NCI-H2227 (cell line): ENCODE measurements around the gene PDLIM5.
"Not testable (repeated sequence)": the region's sequence is repeated elsewhere in the genome, so short reads cannot be mapped to it uniquely, and the experiment has no call there.

Experiments
- DNase-seq: peaks from one replicate; lab custom pipeline; 2025; ENCODE audit not compliant: unreplicated experiment; lab: John Stamatoyannopoulos, UW

Gene PDLIM5

GRCh38 chr4:94490437-94490836, 38.7 kb downstream of the PDLIM5 start:
- no peak for DNase-seq

GRCh38 chr4:94491322-94491721, 39.6 kb downstream of the PDLIM5 start:
- no peak for DNase-seq

- DNase-seq = no peak
Observed at GRCh38 chr4:94495408-94495807, 43.7 kb downstream of the PDLIM5 start.

GRCh38 chr4:94497690-94498089, 45.9 kb downstream of the PDLIM5 start:
- no peak for DNase-seq

GRCh38 chr4:94498502-94498901, 46.8 kb downstream of the PDLIM5 start:
- no peak for DNase-seq

- DNase-seq = no peak
Observed at GRCh38 chr4:94500685-94501084, 48.9 kb downstream of the PDLIM5 start.

- no peak for DNase-seq
Observed at GRCh38 chr4:94504545-94504944, 52.8 kb downstream of the PDLIM5 start.

GRCh38 chr4:94506822-94507221, 55.1 kb downstream of the PDLIM5 start:
- no peak for DNase-seq

GRCh38 chr4:94507281-94507680, 55.5 kb downstream of the PDLIM5 start:
- DNase-seq = no peak

- DNase-seq = no peak
Observed at GRCh38 chr4:94507708-94508107, 56.0 kb downstream of the PDLIM5 start.

- DNase-seq = no peak
Observed at GRCh38 chr4:94508296-94508695, 56.6 kb downstream of the PDLIM5 start.

GRCh38 chr4:94508806-94509205, 57.1 kb downstream of the PDLIM5 start:
- no peak for DNase-seq

- no peak for DNase-seq
Observed at GRCh38 chr4:94511591-94511990, 59.8 kb downstream of the PDLIM5 start.

GRCh38 chr4:94513532-94513931, 61.8 kb downstream of the PDLIM5 start:
- not testable (repeated sequence) for DNase-seq

GRCh38 chr4:94515365-94515764, 63.6 kb downstream of the PDLIM5 start:
- DNase-seq = no peak

GRCh38 chr4:94516067-94516466, 64.3 kb downstream of the PDLIM5 start:
- DNase-seq = no peak

GRCh38 chr4:94516999-94517398, 65.3 kb downstream of the PDLIM5 start:
- DNase-seq = no peak

- no peak for DNase-seq
Observed at GRCh38 chr4:94517492-94517891, 65.8 kb downstream of the PDLIM5 start.

- DNase-seq = no peak
Observed at GRCh38 chr4:94519019-94519418, 67.3 kb downstream of the PDLIM5 start.

- DNase-seq = no peak
Observed at GRCh38 chr4:94519925-94520789, 68.4 kb downstream of the PDLIM5 start.

- DNase-seq = no peak
Observed at GRCh38 chr4:94523033-94523580, 71.4 kb downstream of the PDLIM5 start.

- no peak for DNase-seq
Observed at GRCh38 chr4:94523617-94524016, 71.9 kb downstream of the PDLIM5 start.
